NCI-H526 treated with DMSO at 0.1 percent for 48 hours (cell line): ENCODE data around the gene TTLL12.

Source experiments
- DNase-seq: peaks from one replicate; lab custom pipeline; 2025; lab: John Stamatoyannopoulos, UW

The TTLL12 gene

DNA sequence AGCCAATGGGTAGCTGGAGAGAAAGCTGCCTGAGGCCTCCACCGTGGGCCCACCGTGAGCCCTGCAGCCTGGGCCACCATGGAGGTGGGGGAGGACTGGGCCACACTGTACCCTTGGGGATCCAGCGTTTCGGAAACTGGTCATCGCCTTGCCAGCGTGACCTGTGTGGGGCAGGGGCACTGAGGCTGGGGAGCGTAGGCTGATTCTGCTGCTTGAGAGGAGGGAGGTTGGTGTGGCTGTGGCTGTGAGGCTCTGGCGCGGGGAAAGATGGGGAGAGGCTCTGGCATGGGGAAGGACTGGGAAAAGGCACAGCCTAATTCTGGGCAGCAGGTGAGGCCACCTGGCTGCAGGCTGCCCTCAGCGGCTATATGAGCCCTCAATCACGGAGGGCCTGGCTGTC lies 12.6 kb upstream of the TTLL12 start:
- no peak for DNase-seq

DNA sequence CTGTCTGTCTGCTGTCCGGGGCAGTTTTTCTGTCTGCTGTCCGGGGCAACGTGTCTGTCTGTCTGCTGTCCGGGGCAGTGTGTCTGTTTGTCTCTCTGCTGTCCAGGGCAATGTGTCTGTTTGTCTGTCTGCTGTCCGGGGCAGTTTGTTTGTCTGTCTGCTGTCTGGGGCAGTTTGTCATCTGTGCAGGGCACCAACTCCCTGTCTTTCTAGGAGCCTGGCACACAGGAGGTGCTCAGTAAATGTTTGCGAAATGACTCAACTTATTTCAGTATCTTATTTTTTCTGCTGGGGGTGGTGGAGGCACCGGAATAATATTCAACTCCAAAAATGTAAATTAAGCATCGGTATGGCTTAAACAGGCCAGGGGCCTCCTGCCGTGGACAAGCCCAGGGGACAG lies 12.0 kb upstream of the TTLL12 start:
- no peak for DNase-seq

DNA sequence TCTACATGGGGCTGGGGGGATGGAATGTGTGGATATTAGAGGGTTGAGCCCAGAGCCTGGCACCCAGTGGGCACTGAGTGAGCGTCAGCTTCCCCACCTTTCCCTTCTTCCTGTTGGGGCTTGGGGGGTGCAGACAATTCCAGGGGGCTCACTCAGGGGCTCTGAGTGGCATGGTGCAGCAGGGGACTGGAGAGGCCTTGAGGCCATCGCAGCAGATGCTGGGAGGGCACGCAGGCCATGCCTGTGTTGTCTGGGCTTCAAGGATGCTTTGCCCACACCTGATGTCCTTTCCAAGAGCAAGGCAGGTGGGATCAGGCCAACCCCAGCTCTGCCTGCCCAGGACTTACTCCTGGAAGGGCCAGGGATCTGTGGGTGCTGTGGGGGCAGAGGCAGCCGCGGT lies 11.2 kb upstream of the TTLL12 start:
- no peak for DNase-seq

DNA sequence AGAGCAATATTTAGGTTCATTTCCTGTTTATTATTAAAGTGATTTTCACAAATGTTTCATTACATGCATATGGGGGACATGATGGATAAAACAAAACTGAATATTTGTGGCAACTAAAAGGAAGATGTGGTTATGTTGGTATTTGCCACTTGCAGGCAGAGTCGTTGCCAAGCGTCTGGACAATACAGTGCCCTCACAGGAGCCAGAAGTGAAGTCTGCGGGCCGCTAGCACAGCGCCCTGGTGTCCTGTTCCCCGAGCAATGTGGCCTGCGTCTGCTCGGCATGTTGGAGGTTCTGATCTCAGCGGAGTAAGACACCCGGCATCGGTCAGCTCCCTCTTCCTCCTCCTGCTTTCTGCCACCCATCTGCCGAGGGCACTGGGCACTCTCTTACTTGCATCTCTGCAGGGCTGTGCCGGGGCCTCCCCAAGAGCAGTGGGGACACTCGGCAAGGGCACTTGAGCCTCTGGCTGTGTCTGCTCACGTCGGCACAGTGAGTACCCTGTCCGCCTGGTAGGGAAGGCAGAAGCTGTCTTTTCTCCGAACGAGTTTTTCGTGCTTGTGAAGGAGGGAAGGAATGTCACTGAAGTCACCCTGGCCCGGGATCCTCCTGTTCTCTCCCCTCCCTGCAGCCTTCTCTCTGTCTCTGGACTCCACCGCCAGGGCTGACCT lies 10.5 kb upstream of the TTLL12 start:
- no peak for DNase-seq

DNA sequence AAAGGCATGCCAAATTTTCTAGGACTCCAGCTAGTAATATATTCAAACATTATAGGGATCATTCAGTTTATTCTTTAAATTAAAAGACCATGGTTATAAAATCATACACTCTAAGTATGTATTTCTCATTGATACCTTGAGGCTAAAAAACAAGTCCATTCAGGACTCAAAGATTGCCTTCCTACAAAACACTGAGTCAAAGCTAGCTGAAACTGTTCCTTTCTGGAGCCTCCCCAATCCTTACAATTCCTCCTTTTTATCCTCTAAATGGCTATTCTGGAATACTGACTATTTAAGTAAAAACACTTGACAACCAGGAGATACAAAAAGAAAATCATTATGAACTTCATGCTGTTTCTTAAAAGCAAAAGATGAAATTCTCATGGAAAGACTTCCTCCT lies 4.9 kb upstream of the TTLL12 start:
- no peak for DNase-seq

DNA sequence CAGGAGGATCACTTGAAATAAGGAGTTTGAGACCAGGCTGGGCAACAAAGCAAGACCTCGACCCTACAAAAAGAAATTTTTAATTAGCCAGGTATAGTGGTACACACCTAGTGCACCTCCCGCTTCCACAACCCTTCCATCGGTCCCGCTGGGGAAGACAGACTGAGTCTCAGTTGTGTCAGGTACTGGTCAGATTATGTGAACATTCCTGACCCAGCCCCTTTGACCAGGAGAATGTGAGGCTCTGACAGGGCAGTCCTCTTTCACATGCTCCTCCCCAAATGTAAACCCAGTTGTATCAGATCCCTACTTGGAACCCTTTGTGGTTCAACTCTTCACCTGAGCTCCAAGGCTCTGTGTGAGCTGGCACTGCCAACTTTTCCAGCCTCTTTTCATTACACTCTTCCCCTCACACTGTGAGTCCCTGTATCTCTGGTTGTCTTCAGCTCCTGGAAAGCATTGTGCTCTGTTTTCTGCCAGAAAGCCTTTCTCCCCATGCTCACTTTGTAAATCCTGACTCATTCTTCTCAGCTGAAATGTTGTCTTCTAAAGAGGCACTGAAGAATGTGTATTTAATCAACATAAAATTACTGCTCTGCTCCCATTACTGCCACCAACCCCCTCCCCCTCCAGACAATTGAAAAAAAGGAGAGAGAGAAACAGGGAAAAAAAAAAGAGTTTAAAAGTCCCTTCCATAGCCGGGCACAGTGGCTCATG lies 2.1 kb upstream of the TTLL12 start:
- DNase-seq: no peak

DNA sequence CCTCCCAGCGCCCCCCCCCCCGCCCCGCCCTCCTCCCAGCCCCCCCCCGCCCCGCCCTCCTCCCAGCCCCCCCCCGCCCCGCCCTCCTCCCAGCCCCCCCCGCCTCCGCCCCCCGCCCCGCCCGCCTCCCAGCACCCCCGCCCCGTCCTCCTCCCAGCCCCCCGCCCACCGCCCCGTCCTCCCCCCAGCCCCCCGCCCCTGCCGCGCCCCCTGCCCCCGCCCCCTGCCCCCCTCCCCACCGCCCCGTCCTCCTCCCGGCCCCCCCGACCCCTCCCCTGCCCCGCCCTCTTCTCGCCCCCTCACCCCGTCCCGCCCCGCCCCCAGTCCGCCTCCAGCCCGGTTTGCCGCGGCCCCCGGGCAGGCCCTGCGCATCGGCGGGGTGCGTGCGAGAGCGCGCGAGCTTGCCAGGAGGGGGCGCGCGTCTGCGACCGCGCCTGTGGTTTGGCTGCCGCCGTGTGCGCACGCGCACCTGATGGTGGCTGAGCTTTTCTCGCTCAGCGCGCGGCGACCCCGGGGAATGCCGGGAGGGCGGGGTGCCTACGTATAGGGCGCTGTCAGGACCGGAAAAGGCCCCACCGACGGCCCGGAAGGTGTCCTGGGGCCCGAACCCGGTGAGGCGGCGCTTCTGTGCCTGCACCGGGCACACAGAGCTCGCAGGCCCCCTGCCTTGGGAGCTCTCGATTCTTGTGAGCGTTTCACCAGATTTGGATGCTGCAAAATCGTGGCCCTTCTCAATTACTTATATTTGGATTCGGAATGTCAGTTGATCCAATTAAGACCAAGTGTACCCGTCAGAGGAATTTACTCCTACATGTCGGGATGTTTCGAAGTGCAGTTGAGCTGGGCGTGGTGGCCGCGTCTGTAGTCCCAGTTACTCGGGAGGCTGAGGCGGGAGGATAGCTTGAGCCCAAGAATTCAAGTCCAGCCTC lies 501 bp upstream of the TTLL12 start:
- DNase-seq: peak; percentile 80

DNA sequence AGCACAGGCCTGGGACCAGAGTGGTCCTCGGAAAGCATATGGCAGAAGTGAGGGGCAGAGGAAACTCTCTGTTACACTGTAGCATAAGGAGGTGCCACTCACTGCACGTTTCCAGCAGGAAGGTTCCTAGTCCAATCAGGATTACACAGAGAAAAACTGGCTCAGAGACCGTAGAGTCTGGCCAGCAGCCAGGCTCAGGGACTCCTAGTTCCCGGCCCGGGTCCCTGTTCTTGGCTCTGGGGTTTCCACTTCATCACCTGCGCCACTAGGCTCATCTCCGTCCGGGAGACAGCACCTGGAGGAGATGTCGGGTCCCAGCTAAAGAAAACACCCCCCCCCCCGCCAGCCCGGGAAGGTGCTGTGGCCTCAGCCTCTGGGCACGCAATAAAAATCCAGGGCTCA lies 1.1 kb downstream of the TTLL12 start:
- peak; percentile 4 for DNase-seq

DNA sequence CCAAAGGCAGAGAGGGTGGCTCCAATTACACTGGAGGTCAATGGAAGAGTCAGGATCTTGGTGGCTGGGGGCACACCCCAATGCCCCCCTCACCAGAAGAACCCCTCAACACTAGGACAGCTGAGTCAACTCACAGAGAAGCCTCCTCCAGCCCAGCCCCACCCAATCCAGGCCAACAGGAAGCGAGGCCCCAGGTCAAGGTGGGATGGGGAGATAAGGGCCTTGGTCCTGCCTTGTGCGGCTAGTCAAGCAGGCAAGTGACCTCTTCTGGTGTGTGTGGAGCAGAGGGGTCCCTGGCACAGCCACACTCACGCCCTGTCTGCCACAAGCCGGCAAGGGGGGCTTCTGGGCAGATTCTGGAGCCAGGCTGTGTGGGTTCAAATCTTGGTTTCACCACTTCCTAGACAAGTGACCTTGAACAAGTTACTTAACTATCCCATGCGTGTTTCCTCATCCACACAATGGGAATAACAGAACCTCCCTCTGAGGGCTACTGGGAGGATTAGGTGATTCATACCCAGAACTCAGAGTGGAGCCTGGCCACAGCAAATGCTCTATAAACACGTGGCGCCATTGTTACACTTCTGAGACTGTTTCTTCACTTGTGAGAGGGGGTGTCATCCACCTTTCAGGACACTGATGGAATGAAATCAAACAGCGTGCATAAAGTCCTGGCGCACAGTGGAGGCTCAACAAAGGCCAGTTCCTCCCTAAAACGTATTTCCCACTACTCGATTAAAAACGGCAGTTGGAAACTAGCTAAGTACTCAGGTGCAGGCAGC lies 3.2 kb downstream of the TTLL12 start:
- DNase-seq: no peak

DNA sequence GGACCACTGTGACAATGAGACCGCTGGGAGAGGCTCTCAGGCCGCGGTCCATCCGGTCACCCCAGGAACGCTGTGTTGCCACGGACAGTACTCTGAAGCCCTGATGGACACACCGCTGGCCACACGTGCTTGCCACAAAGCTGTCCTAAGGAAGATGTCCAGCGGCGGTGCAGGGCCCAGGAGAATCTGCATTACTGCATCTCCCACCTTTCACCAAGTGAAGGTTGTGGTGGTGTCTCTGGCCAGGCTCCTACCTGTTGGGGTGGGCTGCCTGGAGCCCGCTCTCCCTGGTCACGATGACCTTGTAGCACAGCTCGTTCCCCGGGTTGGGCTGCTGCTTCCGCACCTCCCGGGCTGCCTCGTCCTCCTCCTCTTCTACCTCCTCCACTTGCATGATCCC lies 4.2 kb downstream of the TTLL12 start:
- no peak for DNase-seq

DNA sequence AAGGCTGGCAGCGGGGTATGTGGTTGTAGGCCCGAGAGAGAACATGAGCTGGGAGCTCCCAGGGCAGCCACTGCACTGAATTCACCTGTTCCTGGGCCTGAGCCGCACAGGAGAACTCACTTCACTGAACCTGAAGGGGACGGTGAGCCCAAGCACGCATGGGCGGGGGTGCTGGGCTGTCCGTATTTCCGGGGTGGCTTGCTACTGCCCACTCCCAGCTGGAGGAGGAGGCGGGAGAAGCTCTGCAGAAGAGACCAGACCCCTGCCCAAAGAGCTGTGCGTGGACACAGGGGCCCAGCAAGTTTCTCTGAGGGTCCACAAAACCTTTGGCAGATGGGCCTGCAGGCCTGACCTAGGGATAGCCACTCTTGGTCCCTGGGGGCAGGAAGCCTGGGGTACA lies 4.8 kb downstream of the TTLL12 start:
- no peak for DNase-seq

DNA sequence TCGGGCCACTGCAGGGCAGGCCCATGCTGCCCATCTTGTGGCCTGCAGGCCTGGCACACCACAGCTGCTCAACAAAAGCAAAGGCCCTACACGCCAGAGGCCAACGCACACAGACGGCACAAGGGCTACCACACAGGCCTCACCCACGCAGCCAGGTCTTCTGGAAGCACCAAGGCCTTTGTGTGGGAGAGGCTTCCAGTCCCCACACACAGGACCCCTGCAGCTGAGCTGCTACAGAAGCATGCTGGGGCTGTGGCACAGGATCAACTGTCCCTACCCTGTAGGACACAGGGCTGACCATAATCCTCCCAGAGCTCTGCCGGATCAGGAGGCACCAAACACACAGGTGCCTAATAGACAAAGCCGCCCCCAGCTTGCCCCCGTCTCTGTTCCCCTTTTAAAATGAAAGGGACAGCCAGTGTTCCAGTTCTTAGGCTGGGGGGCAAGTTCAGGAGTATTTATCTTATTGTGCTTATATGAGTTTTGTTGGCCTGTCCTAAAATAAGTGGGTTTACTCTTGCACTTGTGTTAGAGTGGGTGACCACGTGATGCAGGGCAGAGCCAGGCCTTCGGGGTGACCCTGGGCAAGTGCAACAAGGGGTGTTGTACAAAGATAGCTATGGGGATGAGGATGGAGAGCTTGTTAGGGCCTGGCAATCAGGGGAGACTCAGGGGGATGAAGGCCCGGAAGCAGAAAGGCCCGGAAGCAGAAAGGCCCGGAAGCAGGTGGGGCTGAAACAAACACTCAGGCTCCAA lies 5.4 kb downstream of the TTLL12 start:
- DNase-seq: no peak

DNA sequence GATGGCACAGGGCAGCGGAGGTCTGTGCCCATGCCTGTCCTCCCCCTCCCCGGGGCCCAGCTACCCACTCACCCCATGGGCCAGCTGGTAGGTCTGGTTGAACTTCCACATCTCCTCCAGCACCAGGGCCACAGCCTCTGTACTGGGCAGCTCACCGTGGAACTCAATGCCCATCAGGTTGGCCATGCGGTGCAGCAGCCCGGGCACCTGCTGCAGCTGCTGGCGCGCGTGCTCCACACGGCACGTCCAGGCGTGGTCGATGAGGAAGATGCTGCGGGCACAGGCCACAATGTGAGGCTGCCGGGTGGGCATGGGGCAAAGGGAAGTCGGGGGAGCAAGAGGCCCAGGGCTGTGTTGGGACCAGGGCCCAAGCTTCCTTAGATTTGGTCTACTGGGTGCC lies 6.3 kb downstream of the TTLL12 start:
- no peak for DNase-seq

DNA sequence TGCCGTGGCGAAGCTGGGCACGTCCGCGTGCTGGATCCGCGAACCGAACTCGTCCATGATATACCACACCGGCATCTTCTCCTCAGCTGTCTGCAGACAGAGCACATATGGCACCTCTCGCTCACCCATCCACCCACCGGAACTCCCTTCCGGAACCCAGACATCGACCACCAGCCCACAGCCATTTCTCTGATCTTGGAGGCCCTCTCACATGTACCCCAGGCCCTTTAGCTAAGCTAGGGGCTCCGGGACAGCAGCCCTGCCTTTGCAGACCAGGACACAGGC lies 7.1 kb downstream of the TTLL12 start:
- no peak for DNase-seq

DNA sequence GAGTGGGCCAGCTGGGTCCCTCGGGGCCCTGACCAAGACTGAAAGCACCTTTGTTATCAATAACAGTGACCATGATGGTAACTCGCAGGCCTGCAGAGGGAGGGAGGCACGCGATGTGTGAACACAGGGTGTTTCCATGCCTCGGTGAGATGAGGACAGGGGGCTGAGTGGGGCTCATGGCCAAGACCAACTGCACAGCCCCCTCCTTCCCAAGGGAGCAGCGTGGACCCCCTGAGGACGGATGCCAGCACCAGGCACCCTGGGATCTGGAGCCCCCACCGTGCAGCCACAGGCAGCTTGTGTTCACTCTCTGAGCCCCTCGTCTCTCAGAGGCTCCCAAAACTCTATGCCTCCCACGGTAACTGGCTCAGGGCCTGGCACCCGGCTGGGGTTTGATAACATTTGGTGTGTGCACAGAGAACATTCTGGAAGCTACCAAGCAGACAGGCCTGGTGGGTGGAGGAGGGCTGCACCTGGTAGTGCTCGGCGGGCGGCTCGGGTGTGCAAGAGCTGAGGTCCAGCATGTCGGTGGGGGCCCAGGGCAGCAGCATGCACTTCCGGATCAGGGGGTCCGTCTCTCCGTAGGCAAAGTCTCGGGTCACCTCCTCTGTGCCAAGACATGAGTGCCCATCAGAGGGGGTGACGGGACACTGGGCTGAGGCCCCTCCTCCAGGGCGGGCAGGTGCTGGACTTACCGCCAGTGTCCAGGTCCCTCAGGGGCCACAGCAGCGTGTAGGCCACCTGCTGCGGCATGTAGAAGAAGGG lies 7.6 kb downstream of the TTLL12 start:
- no peak for DNase-seq

DNA sequence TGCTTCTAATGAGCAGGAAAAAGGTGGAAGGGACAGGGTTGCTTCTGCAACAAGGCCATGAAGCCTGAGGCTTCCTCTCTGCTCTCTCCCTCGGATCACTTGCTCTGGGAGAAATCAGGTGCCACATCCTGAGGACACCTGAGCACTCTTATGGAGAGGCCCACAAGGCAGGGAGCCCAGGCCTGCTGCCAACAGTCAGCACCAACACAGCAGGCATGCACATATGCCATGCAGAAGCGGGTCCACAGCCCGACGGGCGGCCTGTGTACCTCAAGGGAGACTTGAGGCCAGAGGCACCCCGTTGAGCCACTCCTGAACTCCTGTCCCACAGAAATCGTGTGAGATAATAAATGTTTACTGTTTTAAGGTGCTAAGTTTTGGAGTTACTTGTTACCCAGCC lies 9.5 kb downstream of the TTLL12 start:
- no peak for DNase-seq

DNA sequence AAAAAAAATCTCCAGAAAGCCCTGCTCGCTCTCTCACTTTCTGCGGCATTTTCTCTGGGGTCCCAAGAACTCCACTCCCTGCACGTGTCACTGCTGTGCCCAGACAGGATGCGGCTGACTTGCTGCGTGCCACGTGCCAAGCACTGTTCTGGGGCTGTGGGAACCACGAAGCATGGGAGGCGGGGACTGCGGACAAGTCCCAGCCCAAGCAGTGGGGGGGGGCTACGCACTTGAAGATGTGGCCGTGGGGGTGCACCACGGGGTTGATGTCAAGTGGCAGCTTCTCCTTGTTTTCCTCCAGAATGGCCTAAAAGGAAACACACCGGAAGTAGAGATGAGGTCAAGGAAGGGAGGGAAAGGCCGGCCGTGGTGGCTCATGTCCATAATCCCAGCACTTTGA lies 10.8 kb downstream of the TTLL12 start:
- no peak for DNase-seq

DNA sequence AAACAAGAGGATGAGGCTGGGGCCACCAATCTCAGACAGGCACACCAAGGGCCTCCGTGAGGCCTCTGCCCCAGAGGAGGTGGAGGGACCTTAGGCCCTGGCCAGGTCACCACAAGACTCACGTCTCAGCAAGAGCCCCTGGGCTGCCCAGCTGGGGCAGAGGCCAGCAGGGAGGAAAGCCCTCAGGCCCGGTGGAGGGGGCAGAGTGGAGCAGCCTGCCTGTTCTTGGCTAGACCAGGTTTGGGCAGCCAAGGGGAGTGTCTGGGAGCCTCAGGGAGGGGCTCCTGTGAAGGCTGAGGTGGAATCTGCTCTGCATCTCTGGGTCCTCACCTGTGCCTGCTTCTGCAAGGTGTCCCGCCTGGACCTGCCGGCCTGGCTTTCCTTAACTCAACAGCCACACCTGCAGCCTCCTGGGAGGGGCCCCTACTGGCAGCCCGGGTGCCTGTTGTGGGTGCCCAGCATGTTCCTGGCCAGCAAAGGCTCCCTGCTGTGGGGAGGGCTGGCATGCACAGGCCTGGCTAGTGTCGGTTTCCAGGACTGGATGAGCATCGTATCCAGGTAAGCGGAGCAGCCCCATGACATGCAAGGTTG lies 11.9 kb downstream of the TTLL12 start:
- DNase-seq: no peak

DNA sequence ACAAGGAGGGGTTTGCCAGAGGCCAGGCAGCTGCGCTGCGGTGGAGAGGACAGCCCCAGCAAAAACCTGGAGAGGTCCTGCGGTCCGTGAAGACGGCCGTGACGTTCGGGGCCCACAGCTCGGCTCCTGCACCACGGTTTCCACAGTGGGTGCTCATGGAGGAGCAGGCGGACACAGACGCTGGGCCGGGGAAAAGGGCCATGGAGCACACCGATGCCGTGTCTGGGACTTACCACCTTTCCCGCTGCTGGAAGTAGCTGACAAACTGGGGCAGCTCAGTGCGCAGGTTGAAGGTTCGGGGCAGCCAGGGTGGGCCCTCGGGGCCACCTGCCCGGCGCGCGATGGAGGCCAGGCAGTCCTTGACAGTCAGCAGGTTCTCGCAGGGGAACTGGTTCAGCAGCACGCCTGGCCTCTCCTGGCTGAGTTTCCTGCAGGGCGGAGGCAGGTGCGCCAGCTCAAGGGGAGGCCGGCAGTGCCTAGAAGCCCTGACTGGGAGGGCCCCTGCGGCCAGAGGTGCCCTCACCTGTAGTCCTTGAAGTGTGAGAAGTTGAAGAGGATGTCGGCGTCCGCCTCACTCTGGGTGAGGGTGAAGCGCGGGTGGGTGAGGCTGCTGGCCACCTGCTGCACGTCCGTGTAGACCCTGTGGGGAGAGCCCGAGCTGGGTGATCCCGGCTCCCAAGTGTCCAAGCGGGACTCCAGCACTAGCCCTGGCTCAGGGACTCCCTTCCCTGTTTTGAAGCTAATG lies 12.8 kb downstream of the TTLL12 start:
- no peak for DNase-seq

DNA sequence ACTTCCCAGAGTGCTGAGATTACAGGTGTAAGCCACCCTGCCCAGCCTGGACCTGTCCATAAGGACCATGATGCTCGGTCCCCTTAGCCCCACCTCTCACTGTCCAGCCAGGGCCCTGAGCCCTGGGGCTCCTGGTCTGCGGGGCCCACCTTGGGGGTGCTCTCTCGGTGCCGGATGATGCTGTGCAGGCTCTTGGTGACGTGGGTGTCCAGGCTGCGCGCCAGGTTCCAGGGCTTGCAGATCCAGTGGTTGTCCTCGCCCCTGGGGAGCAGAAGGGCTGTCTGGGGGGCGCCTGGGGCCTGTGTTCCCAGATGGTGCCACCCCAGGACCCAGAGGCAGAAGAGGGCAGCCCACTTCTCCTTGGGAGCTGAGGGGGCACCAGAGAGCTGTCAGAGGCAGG lies 13.4 kb downstream of the TTLL12 start:
- DNase-seq: no peak
